ENCODE data around the gene FNDC11.
"Not testable (repeated sequence)": the region's sequence is repeated elsewhere in the genome, so short reads cannot be mapped to it uniquely, and the experiment has no call there.

Gene FNDC11

DNA sequence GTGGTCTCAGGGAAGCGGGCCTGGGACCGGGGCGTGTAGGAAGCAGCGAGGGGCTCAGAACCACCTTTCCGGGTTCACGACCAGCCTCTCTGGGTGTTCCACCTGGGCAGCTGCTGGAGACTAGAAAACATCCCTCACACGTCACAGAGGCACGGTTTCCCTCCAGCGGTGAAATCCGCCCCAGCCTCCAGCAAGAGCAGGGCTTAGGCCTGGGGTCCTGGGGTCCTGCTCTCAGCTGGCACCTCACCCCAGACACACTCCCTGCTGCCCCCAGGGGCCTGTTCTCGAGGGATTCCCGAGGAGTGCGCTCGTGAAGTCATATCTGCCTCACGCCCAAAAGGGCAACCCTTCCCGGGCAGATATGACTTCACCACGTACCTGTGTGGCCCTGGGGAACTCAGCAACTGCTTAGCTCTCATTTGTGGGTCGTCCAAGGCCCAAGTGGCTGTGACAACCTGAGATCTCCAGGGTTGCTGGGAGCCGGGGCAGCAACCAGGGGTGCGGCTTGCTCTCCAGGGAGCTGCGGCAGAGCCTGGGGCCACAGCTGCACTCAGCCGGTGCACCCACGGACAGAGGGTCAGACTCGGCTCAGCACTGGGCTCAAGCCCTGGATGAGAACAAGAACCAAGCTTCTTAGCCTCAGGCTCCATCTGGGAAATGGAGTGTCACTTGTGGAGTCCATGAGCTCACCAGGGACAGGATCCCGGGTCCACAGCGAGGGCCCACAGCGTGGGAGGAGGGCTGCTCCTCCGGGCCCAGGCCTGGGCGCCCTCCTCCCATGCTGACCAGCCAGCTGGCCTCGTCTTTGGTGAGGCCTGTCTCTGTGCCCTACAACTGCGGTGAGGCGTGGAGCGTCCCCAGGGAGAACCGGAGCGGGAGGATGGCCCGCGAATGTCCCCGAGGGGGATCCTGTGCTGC lies 661 bp downstream of the FNDC11 start:
- no peak for DNase-seq (ENCODE audit: low read depth)

DNA sequence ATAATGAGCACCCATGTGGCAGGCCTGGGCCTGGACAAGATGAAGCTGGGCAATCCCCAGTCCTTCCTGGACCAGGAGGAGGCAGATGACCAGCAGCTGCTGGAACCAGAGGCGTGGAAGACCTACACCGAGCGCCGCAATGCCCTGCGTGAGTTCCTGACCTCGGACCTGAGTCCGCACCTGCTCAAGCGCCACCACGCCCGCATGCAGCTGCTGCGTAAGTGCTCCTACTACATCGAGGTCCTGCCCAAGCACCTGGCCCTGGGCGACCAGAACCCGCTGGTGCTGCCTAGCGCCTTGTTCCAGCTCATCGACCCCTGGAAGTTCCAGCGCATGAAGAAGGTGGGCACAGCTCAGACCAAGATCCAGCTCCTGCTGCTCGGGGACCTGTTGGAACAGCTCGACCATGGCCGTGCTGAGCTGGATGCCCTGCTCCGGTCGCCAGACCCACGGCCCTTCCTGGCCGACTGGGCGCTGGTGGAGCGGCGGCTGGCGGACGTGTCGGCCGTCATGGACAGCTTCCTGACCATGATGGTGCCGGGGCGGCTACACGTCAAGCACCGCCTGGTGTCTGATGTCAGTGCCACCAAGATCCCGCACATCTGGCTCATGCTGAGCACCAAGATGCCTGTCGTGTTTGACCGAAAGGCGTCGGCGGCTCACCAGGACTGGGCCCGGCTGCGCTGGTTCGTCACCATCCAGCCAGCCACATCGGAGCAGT lies 1.9 kb downstream of the FNDC11 start:
- DNase-seq (ENCODE audit: low read depth) = no peak

GRCh38 chr20:63556873-63557478 lies 3.0 kb downstream of the FNDC11 start:
- DNase-seq (ENCODE audit: low read depth) = no peak

DNA sequence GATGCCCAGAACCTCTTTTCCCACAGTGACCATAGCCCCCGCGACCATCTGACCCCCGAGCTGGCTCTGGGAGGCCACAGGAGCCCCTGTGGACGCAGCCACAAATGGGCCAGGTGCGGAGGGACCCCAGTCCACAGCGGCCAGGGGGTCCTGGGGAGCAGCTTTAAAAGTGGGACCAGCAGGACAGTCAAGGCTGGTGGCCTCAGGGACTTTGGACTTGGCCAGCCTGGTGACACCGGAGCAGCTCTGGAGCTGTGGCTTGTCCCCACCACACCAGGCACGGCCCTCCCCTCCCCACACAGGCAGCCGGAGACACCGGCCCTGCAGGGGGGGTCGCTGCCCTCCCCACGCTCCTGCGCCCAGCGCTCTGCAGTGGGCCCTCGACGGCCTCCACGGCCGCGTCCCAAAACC lies 3.5 kb downstream of the FNDC11 start:
- no peak for DNase-seq (ENCODE audit: low read depth)

DNA sequence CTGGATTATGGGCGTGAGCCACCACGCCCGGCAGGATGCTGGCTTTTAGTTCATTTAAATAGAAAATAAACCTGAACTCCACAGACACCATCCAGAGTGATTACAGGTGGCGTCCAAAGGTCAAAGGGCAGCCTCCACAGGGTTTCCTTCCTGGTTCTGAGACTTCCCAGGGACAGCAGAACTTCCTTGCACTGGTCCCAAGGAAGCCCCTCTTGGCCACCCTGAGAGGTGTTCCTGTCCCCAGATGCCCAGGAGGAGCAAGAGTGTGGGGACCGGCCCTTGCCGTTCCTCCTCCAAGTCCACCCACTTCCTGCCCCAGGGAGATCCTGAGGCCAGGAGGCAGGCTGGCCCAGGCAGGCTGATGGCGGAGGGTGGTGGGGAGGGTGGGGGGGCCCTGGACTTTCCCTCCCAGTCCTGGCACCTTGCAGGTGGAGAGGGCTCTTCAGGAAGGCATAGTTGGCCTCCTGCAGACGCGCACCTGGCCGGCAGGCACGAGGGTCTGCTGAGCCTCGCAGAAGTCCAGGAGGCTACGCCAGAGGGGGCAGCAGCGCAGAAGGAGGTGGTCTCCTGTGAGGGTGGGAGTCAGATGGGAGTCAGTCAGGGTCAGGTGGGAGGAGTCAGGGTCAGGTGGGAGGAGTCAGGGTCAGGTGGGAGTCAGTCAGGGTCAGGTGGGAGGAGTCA lies 5.0 kb downstream of the FNDC11 start:
- DNase-seq (ENCODE audit: low read depth) = no peak

- not testable (repeated sequence) for DNase-seq (ENCODE audit: low read depth)
Observed at GRCh38 chr20:63559485-63560332, 5.8 kb downstream of the FNDC11 start.

- DNase-seq (ENCODE audit: low read depth) = no peak
Observed at GRCh38 chr20:63560333-63560805, 6.4 kb downstream of the FNDC11 start.

DNA sequence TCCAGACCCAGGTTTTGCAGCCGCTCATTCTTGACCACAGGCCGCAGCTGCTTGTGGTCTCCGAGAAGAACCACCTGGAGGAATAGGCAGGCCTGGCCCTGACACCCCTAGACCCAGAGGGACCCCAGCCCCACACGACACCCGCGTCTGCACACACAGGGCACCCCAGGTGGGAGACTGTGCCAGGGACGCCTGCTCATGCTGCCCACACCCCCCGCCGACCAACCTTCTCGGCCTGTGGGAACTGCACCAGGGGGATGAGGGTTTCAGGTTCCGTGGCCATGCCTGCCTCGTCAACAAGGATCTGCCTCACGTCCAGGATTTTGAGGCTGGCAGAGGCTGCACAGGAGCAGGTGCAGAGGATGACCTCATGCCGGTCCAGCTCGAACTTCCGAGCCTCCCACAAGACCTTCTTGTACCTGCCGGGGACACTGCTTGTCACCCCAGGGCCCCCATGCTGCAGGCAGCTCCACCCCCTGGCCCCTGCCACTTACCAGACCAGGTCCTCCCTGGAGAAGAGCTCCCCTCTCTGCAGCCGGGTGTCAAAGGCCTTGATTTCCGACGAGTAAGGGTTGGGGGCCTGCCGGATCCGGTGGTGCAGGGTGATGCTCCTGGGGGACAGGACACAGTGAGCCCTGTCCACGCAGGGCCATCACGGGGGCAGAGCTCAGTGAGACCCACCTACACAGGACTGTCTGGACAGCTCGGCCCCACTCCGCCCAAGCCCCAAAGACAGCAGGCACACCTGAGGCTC lies 7.1 kb downstream of the FNDC11 start:
- DNase-seq (ENCODE audit: low read depth) = no peak

- no peak for DNase-seq (ENCODE audit: low read depth)
Observed at GRCh38 chr20:63561624-63562396, 7.9 kb downstream of the FNDC11 start.

DNA sequence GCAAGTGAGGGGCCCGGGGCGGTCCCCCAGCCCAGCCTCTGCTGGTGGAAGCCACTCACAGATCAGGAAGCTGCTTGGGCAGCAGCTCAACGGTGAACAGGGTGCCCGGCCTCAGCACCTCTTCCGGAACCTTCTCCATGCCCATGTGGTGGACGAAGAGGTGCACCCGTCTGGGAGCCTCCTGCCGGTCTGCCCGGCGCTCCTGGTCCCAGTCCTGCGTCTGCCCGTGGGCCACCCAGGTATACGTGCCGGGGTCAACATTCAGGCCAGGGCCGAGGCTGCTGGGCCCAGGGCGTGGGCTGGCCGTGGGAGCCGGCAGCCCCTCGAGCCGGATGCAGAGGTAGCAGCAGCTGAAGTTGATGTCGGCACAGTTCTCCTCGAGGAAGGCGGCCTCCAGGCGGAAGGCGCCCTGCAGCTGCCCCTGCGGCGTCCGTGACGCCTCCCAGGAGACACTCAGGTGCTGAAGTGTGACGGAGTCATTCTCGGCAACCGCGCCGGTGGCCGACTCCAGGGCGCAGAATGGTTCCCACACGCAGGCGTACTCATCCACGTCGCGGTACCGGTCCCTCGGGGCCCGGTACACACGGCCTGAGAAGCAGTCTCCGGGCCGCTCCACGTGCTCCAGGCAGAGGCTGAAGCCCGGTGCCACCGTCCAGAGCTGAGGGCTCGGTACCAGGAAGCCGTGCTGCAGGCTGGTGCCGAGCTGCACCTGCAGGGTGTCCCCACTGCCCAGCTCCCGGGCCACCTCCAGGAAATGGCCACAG lies 8.7 kb downstream of the FNDC11 start:
- no peak for DNase-seq (ENCODE audit: low read depth)

DNA sequence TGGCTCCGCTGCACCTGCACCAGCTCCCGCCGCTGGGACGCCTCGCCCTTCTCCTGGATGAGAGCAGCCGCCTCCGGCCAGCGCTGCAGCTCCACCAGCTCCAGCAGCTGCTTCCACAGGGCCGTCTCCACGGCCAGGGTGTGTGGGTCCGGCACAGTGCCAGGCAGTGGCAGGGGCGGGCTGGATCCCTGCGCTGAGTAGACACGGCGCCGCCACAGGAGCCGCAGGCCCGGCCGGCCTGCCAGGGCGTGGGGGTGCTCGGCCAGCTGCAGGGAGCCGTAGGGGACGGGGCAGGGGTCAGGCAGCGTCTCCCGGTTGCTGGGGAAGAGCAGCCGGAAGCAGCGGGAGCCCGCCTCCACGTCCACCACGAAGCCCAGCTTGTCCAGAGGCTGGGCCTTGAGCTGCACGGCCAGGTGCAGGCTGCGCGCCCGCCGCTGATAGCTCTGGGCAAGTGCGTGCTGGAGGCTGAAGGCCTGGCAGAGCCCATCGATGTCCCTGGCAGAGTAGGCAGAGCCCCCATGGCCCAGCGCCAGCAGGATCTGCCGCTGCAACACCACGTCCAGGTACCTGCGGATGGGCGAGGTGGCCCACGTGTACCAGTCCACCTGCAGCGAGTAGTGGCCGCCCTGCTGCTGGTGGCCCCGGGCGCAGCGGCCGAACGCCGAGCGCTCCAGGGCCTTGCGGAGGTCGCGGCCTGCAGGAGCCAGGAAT lies 9.4 kb downstream of the FNDC11 start:
- DNase-seq (ENCODE audit: low read depth) = no peak

DNA sequence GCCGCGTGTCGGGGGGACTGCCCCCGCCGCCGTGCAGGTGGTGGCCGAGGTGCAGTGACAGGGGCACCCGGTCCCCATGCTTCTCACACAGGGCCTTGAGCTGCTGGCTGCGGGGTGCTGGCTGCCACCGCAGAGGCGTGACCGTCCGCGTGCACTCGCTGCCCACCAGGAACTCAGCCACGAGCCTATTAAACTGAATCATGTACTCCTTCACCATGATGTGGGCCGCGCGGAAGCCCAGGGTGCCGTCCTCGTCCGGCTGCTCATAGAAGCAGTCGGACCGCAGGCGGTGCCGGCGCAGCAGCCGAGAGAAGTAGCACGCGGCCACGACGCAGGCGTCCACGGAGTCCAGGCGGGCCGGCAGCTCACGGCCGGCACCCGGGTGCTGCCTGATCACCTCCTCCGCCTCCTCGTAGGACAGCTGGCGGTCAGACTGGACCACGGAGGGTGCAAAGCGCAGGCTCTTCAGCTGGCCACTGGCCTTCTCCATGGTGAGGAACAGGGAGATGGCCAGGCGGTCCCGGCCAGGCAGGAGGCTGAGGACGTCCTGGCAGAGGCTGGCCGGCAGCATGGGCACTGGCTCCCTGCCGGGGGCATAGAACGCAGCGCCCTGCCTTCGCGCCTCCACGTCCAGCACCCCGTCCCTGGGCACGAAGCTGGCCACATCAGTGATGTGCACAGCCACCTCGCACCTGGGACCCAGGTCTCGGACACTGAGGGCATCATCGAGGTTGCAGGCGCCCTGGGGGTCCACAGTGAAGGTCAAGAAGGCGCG lies 10.3 kb downstream of the FNDC11 start:
- DNase-seq (ENCODE audit: low read depth) = no peak

DNA sequence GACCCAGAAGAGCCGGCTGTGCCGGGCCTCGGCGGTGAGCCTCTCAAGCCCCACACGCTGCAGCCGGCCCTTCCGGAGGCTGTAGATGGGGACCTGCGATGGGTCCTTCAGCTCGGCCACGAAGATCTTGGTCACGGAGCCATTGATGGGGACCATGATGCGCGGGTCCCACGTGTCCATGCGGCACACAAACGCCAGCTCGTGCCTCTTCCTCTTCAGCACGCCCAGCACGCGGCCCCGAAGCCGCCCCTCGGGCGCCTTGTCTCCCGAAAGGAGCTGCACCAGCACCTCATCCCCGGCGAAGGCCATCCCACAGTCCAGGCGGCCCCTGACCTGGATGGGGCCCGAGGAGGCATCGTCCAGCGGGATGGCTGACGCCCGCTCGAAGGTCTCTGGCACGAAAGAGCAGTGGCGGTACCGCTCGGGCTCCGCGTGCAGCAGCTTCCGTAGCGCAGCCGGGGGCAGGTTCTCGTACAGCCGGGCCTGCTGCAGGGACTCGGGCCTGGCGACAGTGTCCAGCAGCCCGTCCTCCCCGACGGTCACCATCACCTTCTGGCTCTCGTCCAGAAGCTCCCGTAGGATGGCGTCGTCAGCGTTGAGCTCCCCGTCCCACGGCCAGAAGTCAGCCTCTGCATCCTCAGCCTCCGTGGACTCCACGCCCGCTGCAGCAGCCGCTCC lies 11.2 kb downstream of the FNDC11 start:
- DNase-seq (ENCODE audit: low read depth) = no peak

GRCh38 chr20:63565699-63566335 lies 11.9 kb downstream of the FNDC11 start:
- DNase-seq (ENCODE audit: low read depth) = no peak

GRCh38 chr20:63566395-63567135 lies 12.6 kb downstream of the FNDC11 start:
- DNase-seq (ENCODE audit: low read depth) = no peak

GRCh38 chr20:63567136-63567385 lies 13.1 kb downstream of the FNDC11 start:
- no peak for DNase-seq (ENCODE audit: low read depth)

Measured in amniotic epithelial cell (primary cell).